Osteoblast (primary cell): Measurements from ENCODE around the gene ZNF444. TPM values are rescaled to one million over a fixed set of nuclear protein-coding genes. Genes with fewer than 3 reads are reported as not detected.

Experiments
- DNase-seq: peaks from one replicate; pipeline ENCODE4 v3.0.0; 2011; ENCODE audit warnings: low spot score, mixed read lengths; ENCODE audit not compliant: insufficient read length; ENCODE audit errors: missing footprints
- H2AFZ ChIP-seq: 2 replicates; pipeline ENCODE4 v1.6.0; 2011; ENCODE audit warnings: mild to moderate bottlenecking, low read length
- H3K27ac ChIP-seq: 2 replicates; pipeline ENCODE4 v1.5.1; 2011; ENCODE audit warnings: mild to moderate bottlenecking, low read depth, low read length, moderate library complexity
- H3K27me3 ChIP-seq: 2 replicates; pipeline ENCODE4 v1.6.0; 2012; ENCODE audit warnings: mild to moderate bottlenecking, control low read depth, inconsistent platforms, low read length, moderate library complexity; ENCODE audit not compliant: insufficient read depth
- H3K36me3 ChIP-seq: 2 replicates; pipeline ENCODE4 v1.5.1; 2011; ENCODE audit warnings: mild to moderate bottlenecking, low read length, control low read depth, moderate library complexity; ENCODE audit not compliant: insufficient read depth
- H3K4me1 ChIP-seq: 2 replicates; pipeline ENCODE4 v1.5.1; 2011; ENCODE audit warnings: mild to moderate bottlenecking, low read length, control low read depth, moderate library complexity; ENCODE audit not compliant: insufficient read depth
- H3K4me2 ChIP-seq: 2 replicates; pipeline ENCODE4 v1.6.0; 2011; ENCODE audit warnings: mild to moderate bottlenecking, low read length; ENCODE audit not compliant: insufficient read depth
- H3K4me3 ChIP-seq: fragments of 200-600 bp; sonication (generic); 3 replicates; pipeline ENCODE4 v1.5.1; 2012; ENCODE audit warnings: mild to moderate bottlenecking, low read length, inconsistent platforms; ENCODE audit not compliant: insufficient read depth
- H3K79me2 ChIP-seq: 2 replicates; pipeline ENCODE4 v1.6.0; 2012; ENCODE audit warnings: mild to moderate bottlenecking, low read length, control low read depth, inconsistent platforms; ENCODE audit not compliant: insufficient read depth
- H3K9me3 ChIP-seq: 2 replicates; pipeline ENCODE4 v1.5.1; 2011; ENCODE audit warnings: low read depth, low read length, control low read depth
- H4K20me1 ChIP-seq: 2 replicates; pipeline ENCODE4 v1.6.0; 2012; ENCODE audit warnings: mild to moderate bottlenecking, low read length, control low read depth; ENCODE audit not compliant: insufficient read depth
- total RNA-seq: library from RNA; depleted of rRNA; stranded (reverse); fragments of >200 nt; gene quantifications from 2 replicates; pipeline ENCODE4 v1.2.3, GENCODE V29; 2012
- TF ChIP-seq, protein P1 (sequence below): IDR thresholded peaks from 2 replicates; pipeline ENCODE4 v1.5.1; 2011; ENCODE audit warnings: mild to moderate bottlenecking, low read depth, low read length, moderate library complexity; ENCODE audit errors: extremely low read depth

ZNF444 gene
- total RNA-seq, 1 donor, result 16.6 TPM

DNA sequence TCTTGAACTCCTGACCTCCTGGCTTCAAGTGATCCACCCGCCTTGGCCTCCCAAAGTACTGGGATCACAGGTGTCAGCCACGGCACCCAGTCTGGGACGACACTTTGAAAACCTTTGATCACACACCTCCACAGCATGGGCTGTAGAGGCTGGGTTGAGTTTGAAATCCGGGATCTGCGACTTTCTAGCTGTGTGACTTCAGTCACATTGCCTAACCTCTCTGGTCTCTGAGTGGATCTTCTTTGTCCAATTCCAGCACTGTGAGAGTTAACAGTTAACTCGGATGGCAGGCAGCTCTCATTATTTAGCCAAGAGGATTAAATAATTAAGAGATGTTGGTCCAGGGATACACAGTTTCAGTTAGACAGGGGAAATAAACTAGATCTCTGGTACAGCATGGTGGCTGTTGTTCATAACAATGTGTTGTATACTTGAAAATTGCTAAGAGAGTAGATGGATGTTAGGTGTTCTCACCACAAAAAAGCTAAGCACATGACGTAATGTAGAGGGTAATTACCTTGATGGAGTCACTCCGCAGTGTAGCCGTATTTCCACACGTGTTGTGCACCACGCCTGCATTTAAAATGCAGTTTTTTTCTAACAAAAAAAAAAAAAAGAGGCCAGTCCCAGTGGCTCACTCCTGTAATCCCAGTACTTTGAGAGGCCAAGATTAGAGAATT lies 36.6 kb downstream of the ZNF444 start:
- H3K4me2 ChIP-seq, result no peak overlapping the region
- H2AFZ ChIP-seq, result no peak overlapping the region
- H3K36me3 ChIP-seq, result no peaks in the 10 kb centered on the region
- no peaks in the 10 kb centered on the region for H4K20me1 ChIP-seq
- DNase-seq, result no peak
- no peak overlapping the region for H3K27ac ChIP-seq
- H3K4me1 ChIP-seq, result no peaks in the 10 kb centered on the region
- no peaks in the 10 kb centered on the region for H3K27me3 ChIP-seq
- H3K9me3 ChIP-seq, result no peaks in the 10 kb centered on the region
- H3K4me3 ChIP-seq, result no peak overlapping the region
- no peaks in the 10 kb centered on the region for H3K79me2 ChIP-seq
- TF ChIP-seq, protein P1, sequence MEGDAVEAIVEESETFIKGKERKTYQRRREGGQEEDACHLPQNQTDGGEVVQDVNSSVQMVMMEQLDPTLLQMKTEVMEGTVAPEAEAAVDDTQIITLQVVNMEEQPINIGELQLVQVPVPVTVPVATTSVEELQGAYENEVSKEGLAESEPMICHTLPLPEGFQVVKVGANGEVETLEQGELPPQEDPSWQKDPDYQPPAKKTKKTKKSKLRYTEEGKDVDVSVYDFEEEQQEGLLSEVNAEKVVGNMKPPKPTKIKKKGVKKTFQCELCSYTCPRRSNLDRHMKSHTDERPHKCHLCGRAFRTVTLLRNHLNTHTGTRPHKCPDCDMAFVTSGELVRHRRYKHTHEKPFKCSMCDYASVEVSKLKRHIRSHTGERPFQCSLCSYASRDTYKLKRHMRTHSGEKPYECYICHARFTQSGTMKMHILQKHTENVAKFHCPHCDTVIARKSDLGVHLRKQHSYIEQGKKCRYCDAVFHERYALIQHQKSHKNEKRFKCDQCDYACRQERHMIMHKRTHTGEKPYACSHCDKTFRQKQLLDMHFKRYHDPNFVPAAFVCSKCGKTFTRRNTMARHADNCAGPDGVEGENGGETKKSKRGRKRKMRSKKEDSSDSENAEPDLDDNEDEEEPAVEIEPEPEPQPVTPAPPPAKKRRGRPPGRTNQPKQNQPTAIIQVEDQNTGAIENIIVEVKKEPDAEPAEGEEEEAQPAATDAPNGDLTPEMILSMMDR, result no peak

DNA sequence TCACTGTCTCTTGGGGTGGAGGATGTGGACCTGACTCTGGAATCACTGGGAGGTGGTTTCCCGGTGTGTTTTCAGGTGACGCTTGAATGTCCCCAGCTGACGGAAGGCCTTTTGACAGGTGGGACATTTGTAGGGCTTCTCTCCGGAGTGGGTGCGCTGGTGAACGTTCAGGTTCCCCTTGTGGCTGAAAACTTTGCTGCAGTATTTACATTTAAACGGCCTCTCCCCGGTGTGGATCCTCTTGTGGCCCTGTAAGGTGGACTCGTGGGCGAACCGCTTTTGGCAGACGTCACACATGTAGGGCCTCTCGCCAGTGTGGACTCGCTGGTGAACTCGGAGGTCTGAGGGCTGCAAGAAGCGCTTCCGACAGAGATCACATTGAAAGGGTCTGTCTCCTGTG lies 48.7 kb downstream of the ZNF444 start:
- Histone ChIP-seq H3K4me3 (no peak overlapping the region), H3K9me3 (no peaks in the 10 kb centered on the region), H3K4me2 (no peak overlapping the region), H3K36me3 (no peaks in the 10 kb centered on the region), H4K20me1 (no peaks in the 10 kb centered on the region), H2AFZ (no peak overlapping the region), H3K27ac (no peak overlapping the region), H3K4me1 (no peaks in the 10 kb centered on the region), H3K79me2 (no peaks in the 10 kb centered on the region), H3K27me3 (no peaks in the 10 kb centered on the region)
- no peak for DNase-seq
- TF ChIP-seq, protein P1, result no peak

DNA sequence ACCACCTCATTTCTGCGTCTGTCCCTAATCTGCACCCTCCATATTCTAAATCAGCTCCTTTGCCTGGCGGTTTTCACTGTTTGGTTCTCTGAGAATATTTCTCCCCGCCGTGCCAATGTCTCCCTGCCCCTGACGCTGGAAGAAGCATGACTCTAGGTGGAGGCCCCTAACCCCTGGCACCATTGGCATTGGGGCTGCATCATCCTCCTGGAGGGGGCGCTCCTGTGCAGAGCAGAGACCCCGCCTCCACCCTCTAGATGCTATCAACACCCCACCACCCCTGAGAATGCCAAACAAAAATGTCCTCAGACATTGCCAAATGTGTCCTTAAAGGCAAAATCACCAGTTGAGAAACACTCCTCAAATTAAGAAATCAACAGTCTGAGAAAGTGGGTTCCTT lies 50.0 kb downstream of the ZNF444 start:
- DNase-seq, result no peak
- no peaks in the 10 kb centered on the region for H3K9me3 ChIP-seq
- H3K4me1 ChIP-seq, result no peaks in the 10 kb centered on the region
- H3K79me2 ChIP-seq, result no peaks in the 10 kb centered on the region
- no peaks in the 10 kb centered on the region for H4K20me1 ChIP-seq
- H3K27ac ChIP-seq, result no peak overlapping the region
- no peak overlapping the region for H3K4me2 ChIP-seq
- TF ChIP-seq, protein P1, result no peak
- H3K4me3 ChIP-seq, result no peak overlapping the region
- H2AFZ ChIP-seq, result no peak overlapping the region
- H3K27me3 ChIP-seq, result no peaks in the 10 kb centered on the region
- no peaks in the 10 kb centered on the region for H3K36me3 ChIP-seq

DNA sequence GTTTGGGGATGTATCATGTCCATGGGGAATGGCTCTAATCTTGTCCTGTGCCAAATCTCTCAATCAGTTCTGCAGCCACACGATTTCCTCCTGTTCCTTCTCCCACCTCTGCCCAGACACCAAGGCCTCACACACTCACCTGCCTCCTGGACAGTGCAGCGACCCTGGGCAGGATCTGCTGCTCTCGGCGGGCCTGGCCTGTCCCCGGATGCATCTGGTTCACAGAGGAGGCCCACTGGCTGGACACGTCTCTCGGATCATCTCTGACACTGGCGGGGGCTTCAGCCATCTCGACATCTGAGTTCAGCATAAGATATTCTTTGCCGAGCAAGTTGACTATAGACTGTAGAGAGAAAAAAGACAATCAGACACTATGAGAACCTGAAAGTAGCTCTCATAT lies 50.6 kb downstream of the ZNF444 start:
- Histone ChIP-seq H3K79me2 (no peaks in the 10 kb centered on the region), H3K4me1 (no peaks in the 10 kb centered on the region), H3K27ac (no peak overlapping the region), H3K9me3 (no peaks in the 10 kb centered on the region), H2AFZ (no peak overlapping the region), H3K27me3 (no peaks in the 10 kb centered on the region), H3K4me3 (no peak overlapping the region), H3K36me3 (no peaks in the 10 kb centered on the region), H3K4me2 (no peak overlapping the region), H4K20me1 (no peaks in the 10 kb centered on the region)
- TF ChIP-seq, protein P1, result no peak
- no peak for DNase-seq
